GM20431 (cell line): Measurements from ENCODE around the gene POU2F2.

Source experiments
- in situ Hi-C: fragments of 300-500 bp; cut with MseI, MboI; formaldehyde crosslinking; loops from one replicate; pipeline ENCODE4 v1.15.0; 2020; ENCODE audit warnings: low sequenced_read_pairs; ENCODE audit not compliant: unreplicated experiment

The POU2F2 gene

GRCh38 chr19:42156571-42156970 lies 24.3 kb upstream of the POU2F2 start:
- in situ Hi-C loops, result no loop called here

GRCh38 chr19:42155796-42156195 lies 23.6 kb upstream of the POU2F2 start:
- in situ Hi-C loops, result no loop called here

- in situ Hi-C loops, result no loop called here
Measured at GRCh38 chr19:42154471-42155323, 22.5 kb upstream of the POU2F2 start.

- in situ Hi-C loops, result no loop called here
Measured at GRCh38 chr19:42153672-42154433, 21.6 kb upstream of the POU2F2 start.

GRCh38 chr19:42152910-42153671 lies 20.8 kb upstream of the POU2F2 start:
- in situ Hi-C loops, result no loop called here

- in situ Hi-C loops, result no loop called here
Measured at GRCh38 chr19:42151782-42152684, 19.8 kb upstream of the POU2F2 start.

GRCh38 chr19:42150911-42151361 lies 18.7 kb upstream of the POU2F2 start:
- in situ Hi-C loops, result no loop called here

- in situ Hi-C loops, result no loop called here
Measured at GRCh38 chr19:42150364-42150763, 18.1 kb upstream of the POU2F2 start.

GRCh38 chr19:42149447-42150202 lies 17.4 kb upstream of the POU2F2 start:
- in situ Hi-C loops, result no loop called here

GRCh38 chr19:42148266-42148665 lies 16.0 kb upstream of the POU2F2 start:
- in situ Hi-C loops, result no loop called here

GRCh38 chr19:42143341-42144234 lies 11.3 kb upstream of the POU2F2 start:
- in situ Hi-C loops, result no loop called here

GRCh38 chr19:42140125-42140754 lies 8.0 kb upstream of the POU2F2 start:
- in situ Hi-C loops, result no loop called here

- in situ Hi-C loops, result no loop called here
Measured at GRCh38 chr19:42134535-42135070, 2.4 kb upstream of the POU2F2 start.

- in situ Hi-C loops, result no loop called here
Measured at GRCh38 chr19:42132851-42133528, 744 bp upstream of the POU2F2 start.

- in situ Hi-C loops, result no loop called here
Measured at GRCh38 chr19:42131149-42132029, 857 bp downstream of the POU2F2 start.

- in situ Hi-C loops, result no loop called here
Measured at GRCh38 chr19:42130254-42130573, 2.0 kb downstream of the POU2F2 start.
